Measurements from ENCODE around the gene NTM. TPM values are rescaled to one million over a fixed set of nuclear protein-coding genes. Genes with fewer than 3 reads are reported as not detected.

NTM gene
- total and polyA plus RNA-seq, 10 donors = 0.13 to 1.6 (median 0.67) TPM

GRCh38 chr11:131499199-131499598, 128.8 kb downstream of the NTM start:
- TF ChIP-seq POLR2AphosphoS5 (IDR thresholded peaks at IDR 0.05) (no peak), POLR2A (IDR thresholded peaks at IDR 0.05) (no peak), CTCF (IDR thresholded peaks at IDR 0.05 in 8 of 11, conservative IDR thresholded peaks at IDR 0.05 in 3 of 11) (no peak)
- intact Hi-C loops (cut with DNase I; ENCODE audit: low total_unique reads) = no loop called here
- no peak overlapping the region for H3K4me3 ChIP-seq
- no peaks in the 10 kb centered on the region for H3K9me3 ChIP-seq
- DNase-seq = no peak
- H3K4me1 ChIP-seq = no peaks in the 10 kb centered on the region
- H3K27ac ChIP-seq = no peak overlapping the region
- 74 to 90% (median 79%) methylated on average over 8 of the region's 8 CpGs for WGBS, 5 donors
- no peaks in the 10 kb centered on the region for H3K36me3 ChIP-seq
- H3K27me3 ChIP-seq (replicated peaks in 1 of 7) = peaks cover 0 to 3% (median 0%) of the 10 kb centered on the region in 7 donors

DNA sequence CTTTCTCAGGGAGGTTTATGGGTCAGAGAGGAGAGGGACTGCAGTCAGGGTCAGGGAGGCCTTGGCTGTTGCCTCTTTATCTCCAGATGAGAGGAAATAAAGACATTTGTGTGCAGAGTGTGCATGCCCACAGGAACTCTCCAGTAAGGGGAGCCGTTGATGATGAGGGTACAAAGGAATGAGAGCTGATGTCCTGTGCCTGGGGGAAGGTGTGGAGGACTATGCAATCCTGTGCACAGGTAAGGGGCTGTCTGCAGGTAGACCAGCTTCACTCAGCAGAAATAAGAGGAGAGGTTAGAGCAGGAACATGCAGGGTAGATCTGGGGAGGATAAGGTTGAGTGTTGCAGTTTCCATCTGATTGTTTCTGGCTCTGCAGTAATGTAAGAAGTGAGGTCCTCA, 132.6 kb downstream of the NTM start:
- DNase-seq = no peak
- H3K4me1 ChIP-seq = no peaks in the 10 kb centered on the region
- intact Hi-C loops (cut with DNase I; ENCODE audit: low total_unique reads) = no loop called here

DNA sequence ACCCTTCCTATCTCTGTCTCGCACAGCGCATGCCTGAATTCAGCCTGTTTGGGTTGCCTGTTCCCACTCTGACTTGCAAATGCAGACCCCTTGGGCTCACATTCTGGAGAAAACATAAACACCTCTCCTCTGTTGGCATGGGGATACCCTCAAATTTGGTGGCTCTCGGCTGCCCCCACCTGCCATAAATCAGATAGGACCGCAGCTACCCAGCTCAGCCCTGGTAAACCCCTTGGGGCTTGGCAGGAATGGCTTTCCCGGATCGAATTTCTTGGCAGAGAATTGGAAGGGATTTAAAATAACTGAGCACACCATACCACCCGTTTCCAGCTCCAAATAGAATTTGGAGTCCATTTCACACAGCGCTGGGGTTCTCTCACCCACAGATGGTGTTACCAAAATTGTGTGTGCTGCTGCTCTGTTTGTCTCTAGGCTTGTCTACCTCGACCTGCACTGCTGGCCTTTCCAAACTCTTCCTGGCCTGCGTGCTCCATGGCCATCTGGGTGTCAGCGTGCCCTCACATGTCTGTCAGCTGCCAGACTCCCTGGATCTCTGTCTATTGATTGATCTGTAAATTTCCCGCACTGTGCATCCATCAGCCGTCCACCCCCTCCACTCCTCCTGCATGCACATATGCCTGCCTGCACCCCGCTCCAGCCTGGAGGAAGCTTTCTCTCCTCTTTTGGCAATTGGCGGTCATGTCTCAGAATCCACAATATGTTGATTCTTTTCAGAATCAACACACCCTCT, 134.0 kb downstream of the NTM start:
- Histone ChIP-seq H3K9me3 (no peaks in the 10 kb centered on the region), H3K4me1 (no peaks in the 10 kb centered on the region), H3K27me3 (replicated peaks in 1 of 7) (peaks cover 0 to 17% (median 0%) of the 10 kb centered on the region in 7 donors), H3K36me3 (no peaks in the 10 kb centered on the region), H3K4me3 (no peak overlapping the region), H3K27ac (no peak overlapping the region)
- WGBS, 5 donors = 37 to 44% (median 42%) methylated on average over 15 of the region's 15 CpGs
- intact Hi-C loops (cut with DNase I; ENCODE audit: low total_unique reads) = no loop called here
- TF ChIP-seq POLR2A (IDR thresholded peaks at IDR 0.05) = no peak
- TF ChIP-seq POLR2AphosphoS5 (IDR thresholded peaks at IDR 0.05) = no peak
- TF ChIP-seq CTCF (IDR thresholded peaks at IDR 0.05 in 8 of 11, conservative IDR thresholded peaks at IDR 0.05 in 3 of 11) = no peak
- DNase-seq = no peak

More for the DNA sequence above, 132.6 kb downstream of the NTM start:
- H3K4me3 ChIP-seq = no peak overlapping the region
- no peaks in the 10 kb centered on the region for H3K36me3 ChIP-seq
- peaks cover 0 to 17% (median 0%) of the 10 kb centered on the region in 7 donors for H3K27me3 ChIP-seq (replicated peaks in 1 of 7)
- WGBS, 5 donors = 7 to 26% (median 18%) methylated on average over 1 of the region's 1 CpG
- H3K27ac ChIP-seq = no peak overlapping the region
- TF ChIP-seq POLR2AphosphoS5 (IDR thresholded peaks at IDR 0.05) = no peak
- TF ChIP-seq CTCF (IDR thresholded peaks at IDR 0.05 in 8 of 11, conservative IDR thresholded peaks at IDR 0.05 in 3 of 11) = no peak
- no peak for TF ChIP-seq POLR2A (IDR thresholded peaks at IDR 0.05)
- H3K9me3 ChIP-seq = no peaks in the 10 kb centered on the region

GRCh38 chr11:131506348-131506747, 135.9 kb downstream of the NTM start:
- Histone ChIP-seq H3K27me3 (replicated peaks in 1 of 7) (peaks cover 0 to 17% (median 0%) of the 10 kb centered on the region in 7 donors), H3K36me3 (no peaks in the 10 kb centered on the region), H3K4me1 (no peaks in the 10 kb centered on the region), H3K4me3 (no peak overlapping the region), H3K9me3 (no peaks in the 10 kb centered on the region), H3K27ac (no peak overlapping the region)
- WGBS, 5 donors = 65 to 83% (median 66%) methylated on average over 6 of the region's 6 CpGs
- no peak for DNase-seq
- no peak for TF ChIP-seq POLR2A (IDR thresholded peaks at IDR 0.05)
- TF ChIP-seq CTCF (IDR thresholded peaks at IDR 0.05 in 8 of 11, conservative IDR thresholded peaks at IDR 0.05 in 3 of 11) = no peak
- no peak for TF ChIP-seq POLR2AphosphoS5 (IDR thresholded peaks at IDR 0.05)
- intact Hi-C loops (cut with DNase I; ENCODE audit: low total_unique reads) = no loop called here

Data from spleen (tissue), 11 donors.